GM19438 (cell line): ENCODE results near the gene LCOR.
A peak's percentile ranks its signal among the peaks of the same experiment; 100 is the strongest.
"Not testable (repeated sequence)": the region's sequence is repeated elsewhere in the genome, so short reads cannot be mapped to it uniquely, and the experiment has no call there.

Experiments
- ATAC-seq: cut with Tn5 transposase; IDR thresholded peaks from one replicate; pipeline ENCODE4 v1.9.1; 2021; ENCODE audit warnings: low read depth; ENCODE audit not compliant: unreplicated experiment

The LCOR gene

GRCh38 chr10:97024168-97025073, 192.3 kb downstream of the LCOR start:
- ATAC-seq: no peak

GRCh38 chr10:97025613-97026242, 193.6 kb downstream of the LCOR start:
- ATAC-seq: no peak

- no peak for ATAC-seq
These were observed 196.2 kb downstream of the LCOR start for GRCh38 chr10:97028126-97028831.

GRCh38 chr10:97028832-97029178, 196.7 kb downstream of the LCOR start:
- no peak for ATAC-seq

- ATAC-seq: no peak
These were observed 197.2 kb downstream of the LCOR start for GRCh38 chr10:97029271-97029670.

GRCh38 chr10:97030894-97031293, 198.8 kb downstream of the LCOR start:
- no peak for ATAC-seq

GRCh38 chr10:97031459-97031858, 199.4 kb downstream of the LCOR start:
- no peak for ATAC-seq

- no peak for ATAC-seq
These were observed 200.5 kb downstream of the LCOR start for GRCh38 chr10:97032624-97033023.

GRCh38 chr10:97033841-97034240, 201.7 kb downstream of the LCOR start:
- not testable (repeated sequence) for ATAC-seq

- no peak for ATAC-seq
These were observed 202.2 kb downstream of the LCOR start for GRCh38 chr10:97034301-97034700.

- no peak for ATAC-seq
These were observed 203.1 kb downstream of the LCOR start for GRCh38 chr10:97034958-97035769.

GRCh38 chr10:97037365-97038361, 205.6 kb downstream of the LCOR start:
- ATAC-seq: peak; percentile 89

- ATAC-seq: no peak
These were observed 206.6 kb downstream of the LCOR start for GRCh38 chr10:97038688-97039087.

GRCh38 chr10:97039538-97040247, 207.6 kb downstream of the LCOR start:
- ATAC-seq: no peak

GRCh38 chr10:97040248-97040584, 208.1 kb downstream of the LCOR start:
- no peak for ATAC-seq

GRCh38 chr10:97040706-97041105, 208.6 kb downstream of the LCOR start:
- ATAC-seq: no peak

- no peak for ATAC-seq
These were observed 210.0 kb downstream of the LCOR start for GRCh38 chr10:97042081-97042480.

- ATAC-seq: no peak
These were observed 210.8 kb downstream of the LCOR start for GRCh38 chr10:97042716-97043562.
